ENCODE measurements around the gene PHF1.

DNA sequence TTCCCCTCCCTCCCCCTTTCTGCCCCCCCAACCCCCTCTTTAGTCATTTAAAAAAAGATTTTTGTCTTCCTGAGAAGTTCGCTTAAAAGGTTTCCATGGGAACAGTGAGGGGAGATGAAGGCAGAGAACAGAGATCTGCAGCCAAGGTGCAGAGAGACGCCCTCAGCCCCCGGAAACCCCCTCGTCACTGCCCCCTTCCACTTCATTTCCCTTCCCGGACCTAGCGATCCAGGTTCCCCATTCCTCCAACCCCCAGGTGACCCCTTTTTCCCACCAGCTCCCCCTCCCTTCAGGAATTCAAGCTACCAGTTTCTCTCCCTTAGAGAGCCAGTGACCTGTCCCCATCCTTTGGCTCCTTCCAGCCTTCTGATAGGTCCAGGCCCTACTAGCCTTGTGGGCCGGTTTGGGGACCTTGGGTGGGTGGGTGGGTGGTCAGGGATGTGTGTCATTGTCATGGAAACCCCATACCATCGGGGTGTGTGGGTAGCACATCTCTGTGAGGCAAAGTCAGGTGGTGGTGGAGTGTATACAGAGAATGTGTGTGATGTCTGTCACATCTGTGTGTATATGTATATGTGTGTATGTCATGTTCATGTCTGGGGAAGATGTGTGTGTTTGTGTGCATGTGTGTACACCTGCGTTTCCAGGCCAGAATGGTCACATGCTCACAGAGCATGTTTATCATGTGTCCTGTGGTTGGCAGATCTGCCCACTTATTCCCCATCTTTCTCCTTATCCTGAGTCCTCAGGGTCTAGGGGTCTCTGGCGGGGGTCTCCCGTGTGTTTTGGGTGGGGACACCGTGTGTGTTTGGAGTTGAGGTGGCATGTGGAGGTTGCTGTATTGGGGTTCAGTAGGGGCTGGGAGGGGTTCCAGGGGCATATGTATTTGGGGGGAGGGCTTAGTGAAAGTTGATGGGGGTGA lies 16.0 kb downstream of the PHF1 start:
- TF ChIP-seq, protein P1, sequence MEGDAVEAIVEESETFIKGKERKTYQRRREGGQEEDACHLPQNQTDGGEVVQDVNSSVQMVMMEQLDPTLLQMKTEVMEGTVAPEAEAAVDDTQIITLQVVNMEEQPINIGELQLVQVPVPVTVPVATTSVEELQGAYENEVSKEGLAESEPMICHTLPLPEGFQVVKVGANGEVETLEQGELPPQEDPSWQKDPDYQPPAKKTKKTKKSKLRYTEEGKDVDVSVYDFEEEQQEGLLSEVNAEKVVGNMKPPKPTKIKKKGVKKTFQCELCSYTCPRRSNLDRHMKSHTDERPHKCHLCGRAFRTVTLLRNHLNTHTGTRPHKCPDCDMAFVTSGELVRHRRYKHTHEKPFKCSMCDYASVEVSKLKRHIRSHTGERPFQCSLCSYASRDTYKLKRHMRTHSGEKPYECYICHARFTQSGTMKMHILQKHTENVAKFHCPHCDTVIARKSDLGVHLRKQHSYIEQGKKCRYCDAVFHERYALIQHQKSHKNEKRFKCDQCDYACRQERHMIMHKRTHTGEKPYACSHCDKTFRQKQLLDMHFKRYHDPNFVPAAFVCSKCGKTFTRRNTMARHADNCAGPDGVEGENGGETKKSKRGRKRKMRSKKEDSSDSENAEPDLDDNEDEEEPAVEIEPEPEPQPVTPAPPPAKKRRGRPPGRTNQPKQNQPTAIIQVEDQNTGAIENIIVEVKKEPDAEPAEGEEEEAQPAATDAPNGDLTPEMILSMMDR (conservative IDR thresholded peaks at IDR 0.05; ENCODE audit: low read length), result no peak
- no peak for TF ChIP-seq EZH2phosphoT487 (IDR thresholded peaks at IDR 0.05; ENCODE audit: borderline replicate concordance)

Measured in Loucy (cell line).